Hepatocyte (in vitro differentiated cells): ENCODE results near the gene CHD5. TPM values are rescaled to one million over a fixed set of nuclear protein-coding genes. Genes with fewer than 3 reads are reported as not detected.

Experiments
- DNase-seq: peaks from one replicate; pipeline ENCODE4 v3.0.0-alpha.2; 2016; ENCODE audit warnings: low spot score
- H2AFZ ChIP-seq: fragments of 200-600 bp; sonication (generic); 2 replicates; pipeline ENCODE4 v1.6.0; 2016; ENCODE audit warnings: antibody characterized with exemption, mild to moderate bottlenecking
- H3K27ac ChIP-seq: fragments of 200-600 bp; sonication (generic); 2 replicates; pipeline ENCODE4 v1.5.1; 2016; ENCODE audit warnings: mild to moderate bottlenecking
- H3K27me3 ChIP-seq: fragments of 200-600 bp; sonication (generic); 2 replicates; pipeline ENCODE4 v1.6.1; 2016
- H3K36me3 ChIP-seq: fragments of 200-600 bp; sonication (generic); replicated peaks from 2 replicates; pipeline ENCODE4 v1.5.1; 2016; ENCODE audit warnings: low read depth; ENCODE audit not compliant: insufficient read depth
- H3K4me1 ChIP-seq: fragments of 200-600 bp; sonication (generic); 2 replicates; pipeline ENCODE4 v1.5.1; 2016; ENCODE audit warnings: mild to moderate bottlenecking, moderate library complexity; ENCODE audit not compliant: insufficient read depth
- H3K4me2 ChIP-seq: fragments of 200-600 bp; sonication (generic); 2 replicates; pipeline ENCODE4 v1.6.0; 2016
- H3K4me3 ChIP-seq: fragments of 200-600 bp; sonication (generic); 2 replicates; pipeline ENCODE4 v1.5.1; 2016; ENCODE audit warnings: mild to moderate bottlenecking
- H3K79me2 ChIP-seq: fragments of 200-600 bp; sonication (generic); 2 replicates; pipeline ENCODE4 v1.6.0; 2017; ENCODE audit warnings: mild to moderate bottlenecking
- H3K9me2 ChIP-seq: fragments of 200-600 bp; sonication (generic); replicated peaks from 2 replicates; pipeline ENCODE4 v1.6.0; 2017; ENCODE audit warnings: mild to moderate bottlenecking; ENCODE audit not compliant: insufficient read depth
- H3K9me3 ChIP-seq: fragments of 200-600 bp; sonication (generic); 2 replicates; pipeline ENCODE4 v1.5.1; 2016; ENCODE audit warnings: low read depth, mild to moderate bottlenecking
- H4K20me1 ChIP-seq: fragments of 200-600 bp; sonication (generic); 2 replicates; pipeline ENCODE4 v1.6.0; 2016; ENCODE audit warnings: mild to moderate bottlenecking; ENCODE audit not compliant: insufficient read depth, poor library complexity, severe bottlenecking
- EZH2phosphoT487 ChIP-seq: fragments of 200-600 bp; sonication (generic); IDR thresholded peaks from one replicate; pipeline ENCODE4 v1.6.1; 2018; ENCODE audit warnings: antibody characterized with exemption, mild to moderate bottlenecking, low read depth, moderate library complexity; ENCODE audit not compliant: unreplicated experiment, severe bottlenecking
- WGBS: methylation state at CpG from one replicate; pipeline ENCODE4 v1.1.6; 2016; ENCODE audit warnings: low lambda C conversion rate; ENCODE audit errors: missing lambda C conversion rate; 5-methylcytosine and 5-hydroxymethylcytosine counted together
- polyA plus RNA-seq: library from polyadenylated mRNA; unstranded; fragments of >200 nt; fragmentation: Nextera tagmentation; extraction: Ambion mirVana; gene quantifications from 2 replicates; pipeline ENCODE4 v1.2.1, GENCODE V29; 2016
- total RNA-seq: library from RNA; depleted of rRNA; stranded (reverse); fragments of >200 nt; gene quantifications from 2 replicates; pipeline ENCODE4 v1.2.3, GENCODE V29; 2014
- TF ChIP-seq, protein P1 (sequence below): fragments of 200-600 bp; sonication (generic); IDR thresholded peaks from 2 replicates; pipeline ENCODE4 v1.5.1; 2016; ENCODE audit warnings: antibody characterized with exemption, mild to moderate bottlenecking; ENCODE audit not compliant: poor library complexity

Gene CHD5
- total and polyA plus RNA-seq, 2 experiments from 2014 or later = 0.13 TPM; not detected in 1

DNA sequence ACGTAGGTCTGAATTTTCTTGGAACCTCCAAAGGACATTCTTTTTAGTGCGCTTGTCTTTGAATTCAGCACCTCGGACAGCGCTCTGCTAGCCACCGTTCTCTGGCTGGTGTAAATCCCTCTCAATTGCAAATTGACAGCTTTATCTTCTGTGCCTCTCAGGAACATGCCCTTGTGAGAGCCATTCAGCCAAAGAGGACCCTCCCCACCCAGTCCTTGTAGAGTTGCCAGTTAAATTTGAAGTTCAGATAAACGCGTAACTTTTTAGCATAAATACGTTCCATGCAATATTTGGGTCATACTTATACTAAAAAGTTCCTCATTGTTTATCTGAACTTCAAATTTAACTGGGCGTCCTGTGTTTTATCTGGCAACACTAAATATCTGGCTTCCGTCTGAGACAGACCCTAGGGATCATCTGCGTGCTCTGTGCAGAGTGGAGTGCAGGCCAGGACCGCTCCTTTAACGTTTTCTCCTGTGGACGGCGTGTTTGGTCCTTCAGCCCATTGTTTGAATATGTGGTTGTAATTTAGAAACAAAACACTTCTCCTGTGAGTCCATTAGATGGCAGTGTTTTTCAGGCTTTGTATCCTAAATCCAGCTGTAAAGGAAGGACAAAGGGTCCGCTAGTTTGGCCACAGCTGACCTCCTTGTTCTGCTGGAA is 127.4 kb downstream of the CHD5 start:
- Histone ChIP-seq H3K79me2 (no peaks in the 10 kb centered on the region), H4K20me1 (no peaks in the 10 kb centered on the region), H2AFZ (no peak overlapping the region), H3K9me2 (no peaks in the 10 kb centered on the region), H3K4me2 (no peak overlapping the region), H3K27ac (no peak overlapping the region), H3K27me3 (no peaks in the 10 kb centered on the region), H3K4me1 (no peaks in the 10 kb centered on the region), H3K9me3 (no peaks in the 10 kb centered on the region), H3K36me3 (no peaks in the 10 kb centered on the region), H3K4me3 (no peak overlapping the region)
- TF ChIP-seq, protein P1, sequence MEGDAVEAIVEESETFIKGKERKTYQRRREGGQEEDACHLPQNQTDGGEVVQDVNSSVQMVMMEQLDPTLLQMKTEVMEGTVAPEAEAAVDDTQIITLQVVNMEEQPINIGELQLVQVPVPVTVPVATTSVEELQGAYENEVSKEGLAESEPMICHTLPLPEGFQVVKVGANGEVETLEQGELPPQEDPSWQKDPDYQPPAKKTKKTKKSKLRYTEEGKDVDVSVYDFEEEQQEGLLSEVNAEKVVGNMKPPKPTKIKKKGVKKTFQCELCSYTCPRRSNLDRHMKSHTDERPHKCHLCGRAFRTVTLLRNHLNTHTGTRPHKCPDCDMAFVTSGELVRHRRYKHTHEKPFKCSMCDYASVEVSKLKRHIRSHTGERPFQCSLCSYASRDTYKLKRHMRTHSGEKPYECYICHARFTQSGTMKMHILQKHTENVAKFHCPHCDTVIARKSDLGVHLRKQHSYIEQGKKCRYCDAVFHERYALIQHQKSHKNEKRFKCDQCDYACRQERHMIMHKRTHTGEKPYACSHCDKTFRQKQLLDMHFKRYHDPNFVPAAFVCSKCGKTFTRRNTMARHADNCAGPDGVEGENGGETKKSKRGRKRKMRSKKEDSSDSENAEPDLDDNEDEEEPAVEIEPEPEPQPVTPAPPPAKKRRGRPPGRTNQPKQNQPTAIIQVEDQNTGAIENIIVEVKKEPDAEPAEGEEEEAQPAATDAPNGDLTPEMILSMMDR = peak; percentile 66
- TF ChIP-seq EZH2phosphoT487 = no peak
- 4% methylated on average over 16 of the region's 16 CpGs for WGBS
- peak; percentile 84 for DNase-seq

Other genes with a start within 250 kb of the CHD5 start
- gene NPHP4, start 187.9 kb downstream of the CHD5 start, total RNA-seq = 5.4 and 6.0 TPM in 2 replicates
- gene NPHP4, start 187.9 kb downstream of the CHD5 start, polyA plus RNA-seq = 5.6 and 6.7 TPM in 2 replicates
- gene KCNAB2, start 134.4 kb downstream of the CHD5 start, total RNA-seq = 3.5 and 3.7 TPM in 2 replicates
- gene KCNAB2, start 134.4 kb downstream of the CHD5 start, polyA plus RNA-seq = 3.1 and 7.4 TPM in 2 replicates
- gene RPL22, start 19.3 kb upstream of the CHD5 start, total RNA-seq = 168 and 188 TPM in 2 replicates
- 103 and 115 TPM in 2 replicates for gene RPL22, start 19.3 kb upstream of the CHD5 start, polyA plus RNA-seq
- gene RNF207, start 25.8 kb upstream of the CHD5 start, total RNA-seq = 14.7 and 29.3 TPM in 2 replicates
- 28.3 and 30.9 TPM in 2 replicates for gene RNF207, start 25.8 kb upstream of the CHD5 start, polyA plus RNA-seq
- 60.1 and 62.4 TPM in 2 replicates for gene ICMT, start 55.6 kb upstream of the CHD5 start, total RNA-seq
- gene ICMT, start 55.6 kb upstream of the CHD5 start, polyA plus RNA-seq = 32.2 and 40.3 TPM in 2 replicates
- not detected in 2 replicates for gene HES3, start 63.9 kb upstream of the CHD5 start, total RNA-seq
- gene HES3, start 63.9 kb upstream of the CHD5 start, polyA plus RNA-seq = not detected in 2 replicates
- gene GPR153, start 80.8 kb upstream of the CHD5 start, total RNA-seq = 6.9 and 9.1 TPM in 2 replicates
- 7.1 and 13.5 TPM in 2 replicates for gene GPR153, start 80.8 kb upstream of the CHD5 start, polyA plus RNA-seq
- gene ACOT7, start 213.4 kb upstream of the CHD5 start, total RNA-seq = 20.3 and 25.8 TPM in 2 replicates
- 38.1 and 39.9 TPM in 2 replicates for gene ACOT7, start 213.4 kb upstream of the CHD5 start, polyA plus RNA-seq
- 0.27 and 0.44 TPM in 2 replicates for gene HES2, start 239.6 kb upstream of the CHD5 start, total RNA-seq
- 0.36 and 1.2 TPM in 2 replicates for gene HES2, start 239.6 kb upstream of the CHD5 start, polyA plus RNA-seq
- 21.4 and 31.1 TPM in 2 replicates for gene ESPN, start 244.5 kb upstream of the CHD5 start, total RNA-seq
- gene ESPN, start 244.5 kb upstream of the CHD5 start, polyA plus RNA-seq = 48.4 and 65.7 TPM in 2 replicates